Activated CD8-positive, alpha-beta T cell treated with anti-CD3 and anti-CD28 coated beads for 36 hours (primary cell): ENCODE results near the gene USP30. TPM values are rescaled to one million over a fixed set of nuclear protein-coding genes. Genes with fewer than 3 reads are reported as not detected.

Source experiments
- ATAC-seq: fragments of 200-7000 bp; cut with Tn5 transposase; one replicate; pipeline ENCODE4 v1.10.0; 2021; ENCODE audit warnings: mild to moderate bottlenecking, moderate library complexity
- CTCF ChIA-PET: fragments of 350-600 bp; sonication (Branson Sonifier 250); formaldehyde crosslinking; loops from one replicate; lab custom pipeline; 2021; ENCODE audit warnings: antibody characterized with exemption; lab: Charles Lee
- POLR2A ChIA-PET: fragments of 350-600 bp; sonication (Branson Sonifier 250); formaldehyde crosslinking; loops from one replicate; lab custom pipeline; 2021; ENCODE audit warnings: antibody characterized with exemption; lab: Charles Lee
- DNase-seq: peaks from one replicate; pipeline ENCODE4 v3.0.0-alpha.2; 2020
- H3K27ac Mint-ChIP-seq: one replicate; pipeline ENCODE4 v1.8.0; 2021; ENCODE audit warnings: mild to moderate bottlenecking, mixed read lengths
- H3K27me3 Mint-ChIP-seq: one replicate; pipeline ENCODE4 v1.8.0; 2021; ENCODE audit warnings: mixed read lengths
- H3K36me3 Mint-ChIP-seq: one replicate; pipeline ENCODE4 v1.8.0; 2021; ENCODE audit warnings: low read depth, mixed read lengths
- H3K4me1 Mint-ChIP-seq: one replicate; pipeline ENCODE4 v1.8.0; 2021; ENCODE audit warnings: low read depth, mixed read lengths
- H3K4me3 Mint-ChIP-seq: one replicate; pipeline ENCODE4 v1.8.0; 2021; ENCODE audit warnings: mild to moderate bottlenecking, moderate library complexity, mixed read lengths
- H3K9me3 Mint-ChIP-seq: one replicate; pipeline ENCODE4 v1.8.0; 2021; ENCODE audit warnings: mixed read lengths
- CTCF ChIP-seq: fragments of 200-600 bp; IDR thresholded peaks from one replicate; pipeline ENCODE4 v1.8.0; 2022; ENCODE audit warnings: antibody characterized with exemption, mild to moderate bottlenecking
- intact Hi-C: fragments of 100-400 bp; cut with micrococcal nuclease; formaldehyde crosslinking; loops from one replicate; pipeline ENCODE4 v1.10.0; 2022
- total RNA-seq, 2 experiments: library from RNA; stranded (reverse); gene quantifications; one replicate each; pipeline ENCODE4 v1.2.3, GENCODE V29; 2021

The USP30 gene
- total RNA-seq, 2 experiments from 2014 or later, result 7.4 to 10.0 TPM

DNA sequence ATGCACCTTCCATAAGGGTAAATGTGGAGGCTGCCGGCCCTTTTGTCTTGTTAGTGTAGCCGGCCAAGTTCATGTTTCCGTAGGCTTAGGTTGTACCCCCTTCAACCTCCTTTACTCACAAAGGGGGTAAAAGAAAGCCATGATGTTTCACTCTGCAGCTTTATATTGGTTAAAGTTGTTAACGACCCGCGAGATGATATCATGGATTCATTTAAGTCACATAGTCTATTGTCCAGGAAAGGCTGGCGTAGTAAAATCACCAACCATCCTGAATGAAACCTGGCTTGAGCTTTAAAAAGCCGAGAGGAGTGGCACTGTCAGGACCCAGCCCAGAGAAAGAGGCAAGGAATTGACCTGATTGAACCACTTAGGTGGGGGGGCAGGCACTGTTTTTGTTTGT, 46.3 kb downstream of the USP30 start:
- ATAC-seq, result no peak
- Mint-ChIP-seq H3K36me3 (peaks cover 39% of the 10 kb centered on the region), H3K27ac (peak overlapping the region; percentile 79)

GRCh38 chr12:109099431-109100020, 47.1 kb downstream of the USP30 start:
- Mint-ChIP-seq H3K4me1 (peaks cover 22% of the 10 kb centered on the region), H3K9me3 (no peaks in the 10 kb centered on the region), H3K27me3 (no peaks in the 10 kb centered on the region), H3K4me3 (peak overlapping the region; percentile 82), H3K27ac (no peak overlapping the region), H3K36me3 (peaks cover 43% of the 10 kb centered on the region)
- POLR2A ChIA-PET, result interaction anchor here (1.1 to 1.7 kb wide), 5 partner anchors 9 to 539 kb away, joined by 3 to 5 read pairs (median 4); no protein-coding TSS in a partner anchor
- ATAC-seq (no peak), DNase-seq (no peak)
- intact Hi-C loops, result loop anchor here (10.0 kb wide), 1 partner anchor 465 kb away; the partner anchor contains the start of gene SELPLG
- CTCF ChIA-PET, result interaction anchor here (1.7 to 3.5 kb wide), 2 partner anchors 8 to 12 kb away, joined by 4 to 30 read pairs; no protein-coding TSS in a partner anchor
- TF ChIP-seq CTCF, result no peak

More for the DNA sequence above, 46.3 kb downstream of the USP30 start:
- CTCF ChIA-PET, result interaction anchor here (0.7 to 3.5 kb wide), 3 partner anchors 9 to 46 kb away, joined by 3 to 30 read pairs (median 4); partner anchors contain the start of gene USP30
- Mint-ChIP-seq H3K4me1 (peaks cover 27% of the 10 kb centered on the region), H3K4me3 (peak overlapping the region; percentile 82), H3K9me3 (no peaks in the 10 kb centered on the region), H3K27me3 (no peaks in the 10 kb centered on the region)
- no peak for DNase-seq
- intact Hi-C loops, result loop anchor here (10.0 kb wide), 1 partner anchor 464 kb away; the partner anchor contains the start of gene SELPLG
- TF ChIP-seq CTCF, result no peak
- POLR2A ChIA-PET, result interaction anchor here (0.7 to 1.7 kb wide), 8 partner anchors 10 to 538 kb away, joined by 3 to 5 read pairs (median 4); no protein-coding TSS in a partner anchor

- Mint-ChIP-seq H3K9me3 (no peaks in the 10 kb centered on the region), H3K4me3 (no peak overlapping the region), H3K27me3 (no peaks in the 10 kb centered on the region), H3K4me1 (peaks cover 22% of the 10 kb centered on the region), H3K27ac (no peak overlapping the region), H3K36me3 (peaks cover 51% of the 10 kb centered on the region)
- intact Hi-C loops, result no loop called here
- ChIA-PET POLR2A (interaction anchor here (0.6 to 1.1 kb wide), 5 partner anchors 9 to 47 kb away, joined by 3 to 6 read pairs (median 3); no protein-coding TSS in a partner anchor), CTCF (interaction anchor here (0.8 to 3.5 kb wide), 2 partner anchors 11 to 332 kb away, joined by 3 to 30 read pairs; no protein-coding TSS in a partner anchor)
- TF ChIP-seq CTCF, result no peak
- no peak for ATAC-seq
- no peak for DNase-seq
These were observed 48.4 kb downstream of the USP30 start for GRCh38 chr12:109100741-109101140.

- ATAC-seq, result no peak
- no peak for TF ChIP-seq CTCF
- no peak for DNase-seq
- ChIA-PET POLR2A (interaction anchor here (0.7 to 1.4 kb wide), 2 partner anchors 9 to 13 kb away, joined by 3 to 6 read pairs; no protein-coding TSS in a partner anchor), CTCF (interaction anchor here (1.6 kb wide), 1 partner anchor 10 kb away, joined by 6 read pairs; no protein-coding TSS in a partner anchor)
- Mint-ChIP-seq H3K4me3 (no peak overlapping the region), H3K4me1 (peaks cover 22% of the 10 kb centered on the region), H3K27ac (no peak overlapping the region), H3K9me3 (no peaks in the 10 kb centered on the region), H3K27me3 (no peaks in the 10 kb centered on the region), H3K36me3 (peaks cover 55% of the 10 kb centered on the region)
- intact Hi-C loops, result no loop called here
These were observed 50.1 kb downstream of the USP30 start for GRCh38 chr12:109102491-109102890.

GRCh38 chr12:109105176-109105575, 52.8 kb downstream of the USP30 start:
- ChIA-PET CTCF (no interaction called here), POLR2A (interaction anchor here (0.6 kb wide), 1 partner anchor 338 kb away, joined by 3 read pairs; no protein-coding TSS in a partner anchor)
- no peak overlapping the region for H3K4me3 Mint-ChIP-seq
- H3K9me3 Mint-ChIP-seq, result no peaks in the 10 kb centered on the region
- ATAC-seq (no peak), DNase-seq (no peak)
- TF ChIP-seq CTCF, result no peak
- H3K27ac Mint-ChIP-seq, result no peak overlapping the region
- H3K36me3 Mint-ChIP-seq, result peaks cover 50% of the 10 kb centered on the region
- H3K27me3 Mint-ChIP-seq, result no peaks in the 10 kb centered on the region
- intact Hi-C loops, result loop anchor here (5.0 kb wide), 1 partner anchor 287 kb away; no protein-coding TSS in a partner anchor
- peaks cover 9% of the 10 kb centered on the region for H3K4me1 Mint-ChIP-seq
